Fibroblast of lung (primary cell): ENCODE results near the gene SPATA32. TPM values are rescaled to one million over a fixed set of nuclear protein-coding genes. Genes with fewer than 3 reads are reported as not detected.
A peak's percentile ranks its signal among the peaks of the same experiment; 100 is the strongest.

Experiments used
- DNase-seq, 2 donors: peaks; one replicate each; pipeline versions ENCODE4 v3.0.0 to v3.0.0-alpha.2; 2010; ENCODE audit warnings: low read depth in 2 of 2
- H2AFZ ChIP-seq: 2 replicates; pipeline ENCODE4 v1.5.1; 2012; ENCODE audit warnings: low read length, control low read depth, inconsistent platforms
- H3K27ac ChIP-seq: 2 replicates; pipeline ENCODE4 v1.5.1; 2011; ENCODE audit warnings: low read length, control low read depth; ENCODE audit not compliant: insufficient read depth
- H3K27me3 ChIP-seq: 2 replicates; pipeline ENCODE4 v1.5.1; 2011; ENCODE audit warnings: mild to moderate bottlenecking, low read length; ENCODE audit not compliant: control insufficient read depth, insufficient read depth
- H3K36me3 ChIP-seq: 2 replicates; pipeline ENCODE4 v1.5.1; 2011; ENCODE audit warnings: low read length; ENCODE audit not compliant: control insufficient read depth, insufficient read depth
- H3K4me1 ChIP-seq: 2 replicates; pipeline ENCODE4 v1.5.1; 2011; ENCODE audit warnings: low read length; ENCODE audit not compliant: control insufficient read depth, insufficient read depth; ENCODE audit errors: extremely low read depth
- H3K4me2 ChIP-seq: 2 replicates; pipeline ENCODE4 v1.5.1; 2011; ENCODE audit warnings: low read length, control low read depth; ENCODE audit not compliant: insufficient read depth; ENCODE audit errors: extremely low read depth
- H3K4me3 ChIP-seq, 4 experiments: fragments of 200-600 bp in 1 of 4; sonication (generic) in 1 of 4; replicated peaks in 1 of 4; 2 replicates each; pipeline ENCODE4 v1.5.1; 2011 to 2016; ENCODE audit warnings: low read length in 4 of 4, low read depth in 3 of 4, mild to moderate bottlenecking in 3 of 4, control low read depth in 2 of 4, inconsistent platforms in 1 of 4, mixed read lengths in 1 of 4; ENCODE audit not compliant: insufficient read depth in 1 of 4; ENCODE audit errors: control extremely low read depth in 1 of 4
- H3K79me2 ChIP-seq: 2 replicates; pipeline ENCODE4 v1.5.1; 2012; ENCODE audit warnings: mild to moderate bottlenecking, low read length, inconsistent platforms; ENCODE audit not compliant: control insufficient read depth, insufficient read depth
- H3K9ac ChIP-seq: 2 replicates; pipeline ENCODE4 v1.5.1; 2011; ENCODE audit warnings: mild to moderate bottlenecking, low read length, control low read depth; ENCODE audit not compliant: insufficient read depth
- H3K9me3 ChIP-seq: 2 replicates; pipeline ENCODE4 v1.5.1; 2012; ENCODE audit warnings: low read depth, low read length; ENCODE audit not compliant: control insufficient read depth, insufficient read depth
- H4K20me1 ChIP-seq: 2 replicates; pipeline ENCODE4 v1.5.1; 2011; ENCODE audit warnings: low read length; ENCODE audit not compliant: control insufficient read depth, insufficient read depth; ENCODE audit errors: extremely low read depth
- EZH2 ChIP-seq: IDR thresholded peaks from 2 replicates; pipeline ENCODE4 v1.5.1; 2012; ENCODE audit warnings: low read length, control low read depth, mild to moderate bottlenecking; ENCODE audit errors: missing control alignments
- polyA plus RNA-seq, 2 donors: library from polyadenylated mRNA; depleted of rRNA in 1 of 2; stranded (reverse) in 1 of 2; unstranded in 1 of 2; fragments of >200 nt; gene quantifications; 2 replicates each; pipeline ENCODE4 v1.2.1, GENCODE V29; 2011 to 2012; ENCODE audit warnings: missing spikeins in 1 of 2
- total RNA-seq: library from RNA; depleted of rRNA; stranded (reverse); fragments of >200 nt; gene quantifications from 2 replicates; pipeline ENCODE4 v1.2.1, GENCODE V29; 2014
- TF ChIP-seq, protein P1 (sequence below), 2 donors: IDR thresholded peaks in 1 of 2; conservative IDR thresholded peaks in 1 of 2; 1 replicate in 1 of 2; 2 replicates in 1 of 2; pipeline ENCODE4 v1.5.1; 2011 to 2012; ENCODE audit warnings: low read length in 2 of 2, control low read depth in 1 of 2, inconsistent platforms in 1 of 2, low read depth in 1 of 2, mild to moderate bottlenecking in 1 of 2

Gene SPATA32
- total and polyA plus RNA-seq, 2 donors (not counting 1 experiment from before 2014, with no cell fraction given), result not detected

DNA sequence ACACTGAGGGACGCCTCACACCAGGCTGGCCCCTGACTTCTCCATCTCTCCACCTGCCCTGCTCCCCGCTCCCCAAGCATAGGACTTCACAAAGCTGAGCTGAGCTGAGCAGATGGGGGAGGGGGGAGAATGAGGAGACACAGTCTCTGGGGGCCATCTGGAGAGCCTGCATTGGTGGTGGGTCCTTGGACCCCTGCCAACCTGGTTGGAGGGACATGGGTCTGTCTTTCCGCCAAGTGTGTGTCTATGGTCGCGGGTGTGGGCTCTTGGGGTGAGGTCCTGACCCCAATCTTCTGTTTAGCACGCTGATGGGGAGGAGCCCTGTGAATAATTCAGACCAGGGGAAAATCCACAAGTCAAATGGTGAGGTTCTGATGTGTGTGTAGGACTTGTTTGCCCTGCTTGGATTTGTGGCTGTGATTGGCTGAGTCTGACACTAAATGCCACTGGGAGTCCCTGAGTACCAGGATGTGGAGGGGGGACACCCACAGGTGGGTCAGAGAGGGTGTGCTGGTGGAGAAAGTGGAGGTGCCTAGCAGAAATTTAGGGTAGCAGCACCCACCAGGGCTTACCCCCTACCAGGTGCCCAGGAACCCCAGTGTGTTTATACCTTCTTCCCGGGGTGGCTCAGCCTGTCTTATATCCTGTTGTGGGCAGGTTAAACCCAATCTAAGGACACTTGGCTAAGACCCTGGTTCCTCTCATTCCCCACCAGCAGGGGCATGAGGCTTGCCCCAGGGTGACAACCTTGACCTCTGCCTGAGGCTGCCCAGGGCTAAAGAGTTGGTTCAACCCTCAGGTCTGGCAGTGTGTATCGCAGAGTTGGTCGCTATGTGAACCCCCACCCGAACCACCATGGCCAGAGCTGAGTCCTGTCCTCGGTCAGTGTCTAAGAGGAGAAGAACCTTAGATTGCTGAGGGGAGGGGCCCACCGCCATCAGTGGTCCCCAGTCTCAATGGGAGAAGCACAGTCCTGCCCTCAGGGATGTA is 38.1 kb downstream of the SPATA32 start:
- no peak for DNase-seq
- no peak for TF ChIP-seq EZH2
- Histone ChIP-seq H3K27me3 (peaks cover 22% of the 10 kb centered on the region), H3K4me3 (no peak overlapping the region), H2AFZ (no peak overlapping the region), H4K20me1 (no peaks in the 10 kb centered on the region), H3K79me2 (no peaks in the 10 kb centered on the region), H3K9ac (no peak overlapping the region), H3K36me3 (no peaks in the 10 kb centered on the region), H3K9me3 (no peaks in the 10 kb centered on the region), H3K4me2 (no peak overlapping the region), H3K27ac (no peak overlapping the region), H3K4me1 (peaks cover 11% of the 10 kb centered on the region)

DNA sequence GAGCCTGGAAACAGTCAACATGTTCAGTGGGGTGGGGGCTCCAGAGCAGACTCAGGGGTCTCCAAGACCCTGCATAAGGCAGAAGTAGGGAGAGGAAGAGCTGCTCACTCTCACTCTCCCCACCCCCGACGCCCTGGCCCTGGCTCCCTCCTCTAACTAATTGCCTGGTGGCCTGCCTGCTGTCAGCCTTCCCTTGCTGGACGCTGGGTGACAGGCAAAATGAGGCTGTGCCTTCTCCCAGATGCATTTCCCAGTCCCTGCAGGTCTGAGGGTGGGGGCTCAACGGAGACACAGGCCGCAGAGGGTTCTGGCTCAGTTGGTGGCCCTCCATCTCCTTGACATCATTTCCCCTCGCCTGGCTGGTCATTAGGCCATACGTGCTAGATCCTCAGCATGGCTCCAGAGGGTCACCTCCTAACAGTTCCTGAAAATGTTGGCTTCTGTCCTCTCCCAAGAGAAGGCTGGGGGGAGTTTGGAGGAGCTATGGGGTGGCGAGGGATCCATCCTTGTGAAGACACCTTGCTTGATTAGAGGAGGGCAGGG is 38.8 kb downstream of the SPATA32 start:
- Histone ChIP-seq H3K9ac (no peak overlapping the region), H3K4me2 (no peak overlapping the region), H3K4me1 (peaks cover 3% of the 10 kb centered on the region), H3K27me3 (peaks cover 22% of the 10 kb centered on the region), H3K4me3 (peak overlapping the region in 1 of 4 experiments; percentile 55), H2AFZ (no peak overlapping the region), H3K9me3 (no peaks in the 10 kb centered on the region), H3K79me2 (no peaks in the 10 kb centered on the region), H4K20me1 (no peaks in the 10 kb centered on the region), H3K27ac (no peak overlapping the region), H3K36me3 (no peaks in the 10 kb centered on the region)
- DNase-seq, result no peak
- TF ChIP-seq, protein P1, sequence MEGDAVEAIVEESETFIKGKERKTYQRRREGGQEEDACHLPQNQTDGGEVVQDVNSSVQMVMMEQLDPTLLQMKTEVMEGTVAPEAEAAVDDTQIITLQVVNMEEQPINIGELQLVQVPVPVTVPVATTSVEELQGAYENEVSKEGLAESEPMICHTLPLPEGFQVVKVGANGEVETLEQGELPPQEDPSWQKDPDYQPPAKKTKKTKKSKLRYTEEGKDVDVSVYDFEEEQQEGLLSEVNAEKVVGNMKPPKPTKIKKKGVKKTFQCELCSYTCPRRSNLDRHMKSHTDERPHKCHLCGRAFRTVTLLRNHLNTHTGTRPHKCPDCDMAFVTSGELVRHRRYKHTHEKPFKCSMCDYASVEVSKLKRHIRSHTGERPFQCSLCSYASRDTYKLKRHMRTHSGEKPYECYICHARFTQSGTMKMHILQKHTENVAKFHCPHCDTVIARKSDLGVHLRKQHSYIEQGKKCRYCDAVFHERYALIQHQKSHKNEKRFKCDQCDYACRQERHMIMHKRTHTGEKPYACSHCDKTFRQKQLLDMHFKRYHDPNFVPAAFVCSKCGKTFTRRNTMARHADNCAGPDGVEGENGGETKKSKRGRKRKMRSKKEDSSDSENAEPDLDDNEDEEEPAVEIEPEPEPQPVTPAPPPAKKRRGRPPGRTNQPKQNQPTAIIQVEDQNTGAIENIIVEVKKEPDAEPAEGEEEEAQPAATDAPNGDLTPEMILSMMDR (conservative IDR thresholded peaks at IDR 0.05 in 1 of 2, IDR thresholded peaks at IDR 0.05 in 1 of 2; ENCODE audit: low read depth in 1 of 2, low read length in 2 of 2), result no peak
- TF ChIP-seq EZH2, result no peak

- Histone ChIP-seq H3K9ac (no peak overlapping the region), H2AFZ (no peak overlapping the region)
These were observed 39.5 kb downstream of the SPATA32 start for GRCh38 chr17:45222289-45222995.

More at GRCh38 chr17:45222289-45222995, 39.5 kb downstream of the SPATA32 start:
- Histone ChIP-seq H3K4me3 (peak overlapping the region in 2 of 4 experiments; percentile 49 to 55), H3K36me3 (no peaks in the 10 kb centered on the region), H3K79me2 (no peaks in the 10 kb centered on the region), H3K27me3 (peaks cover 22% of the 10 kb centered on the region), H4K20me1 (no peaks in the 10 kb centered on the region), H3K4me1 (no peaks in the 10 kb centered on the region), H3K9me3 (no peaks in the 10 kb centered on the region), H3K27ac (no peak overlapping the region), H3K4me2 (peak overlapping the region; percentile 25)
- no peak for DNase-seq
- peak; percentile 42 for TF ChIP-seq EZH2
- TF ChIP-seq, protein P1 (conservative IDR thresholded peaks at IDR 0.05 in 1 of 2, IDR thresholded peaks at IDR 0.05 in 1 of 2; ENCODE audit: low read depth in 1 of 2, low read length in 2 of 2), result no peak
